ENCODE results near the gene EEF1AKMT1.

Gene EEF1AKMT1

DNA sequence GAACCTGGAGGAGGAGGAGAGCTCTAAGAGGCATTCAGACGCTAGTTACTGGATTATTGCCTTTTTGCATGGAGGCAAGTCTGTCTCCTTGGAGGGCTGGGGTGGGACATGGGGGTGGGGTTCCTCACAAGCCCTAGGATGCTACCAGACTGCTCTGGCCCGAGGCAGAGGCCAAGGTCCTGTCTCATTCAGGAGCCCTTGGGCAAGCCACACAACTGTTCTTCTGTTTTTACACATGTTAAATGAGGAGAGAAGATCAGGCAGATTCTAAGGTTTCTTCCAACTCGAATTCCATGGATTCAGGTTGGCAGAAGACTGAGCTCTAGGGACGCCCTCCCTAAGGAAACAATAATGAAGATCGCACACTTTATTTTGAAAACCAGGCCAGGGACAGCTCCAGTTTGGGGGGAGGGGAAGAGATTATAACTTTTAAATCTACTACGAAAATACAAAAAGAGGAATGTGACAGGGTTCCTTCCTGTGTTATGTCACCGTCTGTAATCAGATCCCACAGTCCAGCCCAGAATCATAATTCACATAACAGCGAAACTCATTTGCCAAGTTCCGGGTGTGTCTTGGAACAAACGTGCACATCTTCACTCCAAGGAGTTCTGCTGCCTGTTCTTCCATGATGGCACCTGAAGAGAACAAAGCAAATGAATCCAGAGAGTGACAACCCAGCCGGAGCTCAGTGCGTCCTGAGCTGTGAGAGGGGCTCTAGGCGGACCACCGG, 45.0 kb downstream of the EEF1AKMT1 start:
- TF ChIP-seq, protein P1, sequence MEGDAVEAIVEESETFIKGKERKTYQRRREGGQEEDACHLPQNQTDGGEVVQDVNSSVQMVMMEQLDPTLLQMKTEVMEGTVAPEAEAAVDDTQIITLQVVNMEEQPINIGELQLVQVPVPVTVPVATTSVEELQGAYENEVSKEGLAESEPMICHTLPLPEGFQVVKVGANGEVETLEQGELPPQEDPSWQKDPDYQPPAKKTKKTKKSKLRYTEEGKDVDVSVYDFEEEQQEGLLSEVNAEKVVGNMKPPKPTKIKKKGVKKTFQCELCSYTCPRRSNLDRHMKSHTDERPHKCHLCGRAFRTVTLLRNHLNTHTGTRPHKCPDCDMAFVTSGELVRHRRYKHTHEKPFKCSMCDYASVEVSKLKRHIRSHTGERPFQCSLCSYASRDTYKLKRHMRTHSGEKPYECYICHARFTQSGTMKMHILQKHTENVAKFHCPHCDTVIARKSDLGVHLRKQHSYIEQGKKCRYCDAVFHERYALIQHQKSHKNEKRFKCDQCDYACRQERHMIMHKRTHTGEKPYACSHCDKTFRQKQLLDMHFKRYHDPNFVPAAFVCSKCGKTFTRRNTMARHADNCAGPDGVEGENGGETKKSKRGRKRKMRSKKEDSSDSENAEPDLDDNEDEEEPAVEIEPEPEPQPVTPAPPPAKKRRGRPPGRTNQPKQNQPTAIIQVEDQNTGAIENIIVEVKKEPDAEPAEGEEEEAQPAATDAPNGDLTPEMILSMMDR (conservative IDR thresholded peaks at IDR 0.05) = no peak
- H3K27ac ChIP-seq = no peak overlapping the region

DNA sequence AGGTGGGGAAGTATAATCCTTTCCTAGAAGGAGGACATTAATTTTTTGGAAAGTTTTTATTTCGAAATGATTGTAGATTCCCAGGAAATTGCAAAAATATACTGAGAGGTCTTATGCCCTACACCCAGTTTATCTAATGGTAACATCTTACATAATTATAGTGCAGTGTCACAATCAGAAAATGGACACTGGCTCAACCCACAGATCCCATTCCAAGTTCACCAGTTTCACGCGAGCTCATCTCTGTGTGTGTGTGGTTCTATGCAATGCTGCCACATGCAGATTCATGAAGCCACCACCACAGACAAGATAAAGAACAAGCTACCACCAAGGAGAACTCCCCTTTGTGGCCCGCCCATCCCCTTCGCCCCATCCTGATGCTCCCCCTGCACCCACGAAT, 45.9 kb downstream of the EEF1AKMT1 start:
- TF ChIP-seq, protein P1 (conservative IDR thresholded peaks at IDR 0.05) = no peak
- no peak overlapping the region for H3K27ac ChIP-seq

DNA sequence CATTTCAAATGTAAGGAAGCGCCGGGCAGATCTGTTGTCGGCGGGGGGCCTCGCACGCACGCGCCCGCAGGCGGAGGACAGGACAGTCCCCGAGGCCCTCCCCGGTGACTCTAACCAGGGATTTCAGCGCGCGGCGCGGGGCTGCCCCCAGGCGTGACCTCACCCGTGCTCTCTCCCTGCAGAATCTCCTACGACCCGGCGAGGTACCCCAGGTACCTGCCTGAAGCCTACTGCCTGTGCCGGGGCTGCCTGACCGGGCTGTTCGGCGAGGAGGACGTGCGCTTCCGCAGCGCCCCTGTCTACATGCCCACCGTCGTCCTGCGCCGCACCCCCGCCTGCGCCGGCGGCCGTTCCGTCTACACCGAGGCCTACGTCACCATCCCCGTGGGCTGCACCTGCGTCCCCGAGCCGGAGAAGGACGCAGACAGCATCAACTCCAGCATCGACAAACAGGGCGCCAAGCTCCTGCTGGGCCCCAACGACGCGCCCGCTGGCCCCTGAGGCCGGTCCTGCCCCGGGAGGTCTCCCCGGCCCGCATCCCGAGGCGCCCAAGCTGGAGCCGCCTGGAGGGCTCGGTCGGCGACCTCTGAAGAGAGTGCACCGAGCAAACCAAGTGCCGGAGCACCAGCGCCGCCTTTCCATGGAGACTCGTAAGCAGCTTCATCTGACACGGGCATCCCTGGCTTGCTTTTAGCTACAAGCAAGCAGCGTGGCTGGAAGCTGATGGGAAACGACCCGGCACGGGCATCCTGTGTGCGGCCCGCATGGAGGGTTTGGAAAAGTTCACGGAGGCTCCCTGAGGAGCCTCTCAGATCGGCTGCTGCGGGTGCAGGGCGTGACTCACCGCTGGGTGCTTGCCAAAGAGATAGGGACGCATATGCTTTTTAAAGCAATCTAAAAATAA, 52.1 kb downstream of the EEF1AKMT1 start:
- TF ChIP-seq, protein P1 (conservative IDR thresholded peaks at IDR 0.05) = peak; percentile 39
- peak overlapping the region; percentile 53; the same call in 1 of the 2 replicates for H3K27ac ChIP-seq

DNA sequence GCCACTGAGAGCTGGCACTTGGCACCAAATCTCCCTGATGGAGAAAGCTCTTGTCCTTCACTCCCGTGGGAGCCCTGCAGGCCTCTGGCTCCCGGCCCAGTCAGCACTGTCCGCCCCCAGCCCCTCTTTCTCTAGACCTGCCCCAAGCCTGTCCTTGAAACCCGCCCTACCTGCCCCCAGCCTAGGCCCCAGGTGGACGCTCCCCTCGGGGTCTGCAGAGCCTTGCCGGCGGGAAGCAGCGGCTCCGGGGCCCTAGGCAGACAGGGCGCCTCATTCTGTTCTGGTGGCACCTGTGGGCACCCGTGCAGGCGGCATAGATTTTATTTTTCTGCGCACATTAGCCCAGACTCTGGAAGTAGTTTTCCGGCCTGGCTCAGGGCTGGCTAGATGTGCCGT, 52.7 kb downstream of the EEF1AKMT1 start:
- TF ChIP-seq, protein P1 (conservative IDR thresholded peaks at IDR 0.05) = no peak
- no peak overlapping the region; the same call in 1 of the 2 replicates for H3K27ac ChIP-seq

DNA sequence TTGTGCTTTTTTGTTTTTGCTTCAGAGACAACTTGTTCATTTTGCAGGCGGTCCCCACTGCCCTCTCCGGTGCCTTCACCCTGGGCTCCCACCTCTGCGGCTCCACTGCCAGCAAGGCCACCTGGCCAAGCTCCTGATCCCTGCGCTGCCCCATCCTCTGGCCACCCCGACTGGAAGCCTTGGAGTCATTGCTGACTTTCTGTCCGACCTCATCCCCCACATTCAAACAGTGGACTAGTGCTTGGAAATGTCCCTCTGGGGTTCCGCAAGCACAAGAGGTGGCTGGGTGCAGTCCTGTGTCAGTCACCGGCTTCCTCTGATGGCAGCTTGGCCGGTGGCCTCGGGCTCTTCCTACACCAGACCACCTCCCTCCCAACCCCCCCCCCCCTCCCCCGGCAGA, 53.3 kb downstream of the EEF1AKMT1 start:
- TF ChIP-seq, protein P1 (conservative IDR thresholded peaks at IDR 0.05) = no peak
- H3K27ac ChIP-seq = no peak overlapping the region

DNA sequence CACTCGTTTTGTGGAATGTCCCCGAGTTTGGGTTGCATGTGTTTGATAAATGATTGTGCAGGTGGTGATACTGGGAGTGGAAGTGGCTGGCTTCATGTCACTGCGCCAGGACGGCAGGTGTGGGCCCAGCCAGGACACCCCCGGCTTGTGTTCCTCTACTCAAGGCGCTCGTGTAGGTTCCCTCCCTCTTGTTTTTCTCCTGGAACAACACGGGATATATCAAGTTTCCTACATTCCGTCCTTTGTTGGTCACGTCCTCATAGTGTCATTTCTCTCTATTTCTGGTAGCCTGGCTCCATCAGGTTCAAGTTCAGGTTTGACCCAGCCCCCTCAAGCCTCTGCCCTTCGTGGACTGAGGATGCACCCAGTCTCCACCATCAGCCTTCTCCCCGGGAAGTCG, 54.0 kb downstream of the EEF1AKMT1 start:
- H3K27ac ChIP-seq = no peak overlapping the region
- TF ChIP-seq, protein P1 (conservative IDR thresholded peaks at IDR 0.05) = no peak

DNA sequence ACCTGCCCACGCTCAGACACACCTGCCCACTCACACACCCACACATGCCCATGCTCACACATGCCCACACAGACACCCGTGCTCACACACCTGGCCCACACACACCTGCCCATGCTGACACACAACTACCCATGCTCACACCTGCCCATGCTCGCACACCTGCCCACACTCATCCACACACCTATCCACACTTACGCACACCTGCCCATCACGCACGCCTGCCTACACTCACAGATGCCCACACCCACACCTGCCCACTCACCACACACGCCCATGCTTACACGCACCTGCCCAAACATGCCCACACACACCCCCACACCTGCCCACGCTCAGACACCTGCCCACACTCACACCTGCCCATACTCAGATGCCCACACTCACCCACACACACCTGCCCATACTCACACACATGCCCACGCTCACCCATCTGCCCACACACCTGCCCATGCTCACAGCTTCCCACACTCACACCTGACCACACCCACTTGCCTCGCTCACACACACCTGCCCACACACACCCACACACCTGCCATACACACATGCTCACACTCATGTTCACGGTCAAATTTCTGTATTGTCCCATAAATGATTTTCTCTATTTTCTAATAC, 54.7 kb downstream of the EEF1AKMT1 start:
- no peak overlapping the region for H3K27ac ChIP-seq
- TF ChIP-seq, protein P1 (conservative IDR thresholded peaks at IDR 0.05) = no peak
